K562 (cell line): ENCODE measurements around the gene REEP6. TPM values are rescaled to one million over a fixed set of nuclear protein-coding genes. Genes with fewer than 3 reads are reported as not detected.

Source experiments
- CAMTA2 ChIP-seq: fragments of 250-450 bp; sonication (Bioruptor Pico); conservative IDR thresholded peaks from 2 replicates; pipeline ENCODE4 v1.5.1; 2022
- CCNT2 ChIP-seq: IDR thresholded peaks from 2 replicates; pipeline ENCODE4 v1.6.1; 2011; ENCODE audit warnings: borderline replicate concordance, low read depth, mild to moderate bottlenecking, moderate library complexity, mixed read lengths, low read length; ENCODE audit not compliant: insufficient read length; ENCODE audit errors: extremely low read depth
- CTCF ChIP-seq, 3 experiments: IDR thresholded peaks in 2 of 3; conservative IDR thresholded peaks in 1 of 3; 2 replicates each; pipeline ENCODE4 v1.5.1; 2011 to 2012; ENCODE audit warnings: low read length in 3 of 3, mild to moderate bottlenecking in 3 of 3, control low read depth in 2 of 3, improper control_type of control experiment in 1 of 3, inconsistent platforms in 1 of 3, low read depth in 1 of 3, mixed read lengths in 1 of 3, moderate library complexity in 1 of 3; ENCODE audit not compliant: insufficient read depth in 2 of 3
- ELF2 ChIP-seq: fragments of 250-450 bp; sonication (Bioruptor Pico); IDR thresholded peaks from 2 replicates; pipeline ENCODE4 v1.5.0; 2021; ENCODE audit warnings: mild to moderate bottlenecking
- FUS ChIP-seq: fragments of 200-400 bp; formaldehyde crosslinking; optimal IDR thresholded peaks from 2 replicates; pipeline ENCODE3; 2017; ENCODE audit warnings: low read depth, low read length
- HMGN3 ChIP-seq: IDR thresholded peaks from 2 replicates; pipeline ENCODE4 v1.6.1; 2011; ENCODE audit warnings: borderline replicate concordance, low read depth, mild to moderate bottlenecking, mixed read lengths, low read length; ENCODE audit not compliant: insufficient read length; ENCODE audit errors: extremely low read depth
- HNRNPK ChIP-seq: fragments of 200-400 bp; formaldehyde crosslinking; IDR thresholded peaks from one replicate; pipeline ENCODE4 v1.6.1; 2018; ENCODE audit warnings: mild to moderate bottlenecking, low read depth, low read length; ENCODE audit not compliant: poor library complexity, severe bottlenecking
- KLF13 ChIP-seq: fragments of 450-650 bp; IDR thresholded peaks from 2 replicates; pipeline ENCODE4 v1.6.1; 2016; ENCODE audit warnings: missing genetic modification characterization, low read depth, mild to moderate bottlenecking, missing compliant biosample characterization, moderate library complexity, borderline replicate concordance
- MTA3 ChIP-seq: fragments of 450-650 bp; formaldehyde crosslinking; IDR thresholded peaks from 2 replicates; pipeline ENCODE4 v1.6.1; 2017; ENCODE audit warnings: mild to moderate bottlenecking, borderline replicate concordance
- NUFIP1 ChIP-seq: fragments of 450-650 bp; IDR thresholded peaks from 2 replicates; pipeline ENCODE4 v1.6.1; 2018; ENCODE audit not compliant: partially characterized antibody
- RAD21 ChIP-seq, 2 experiments: fragments of 250-450 bp in 1 of 2; fragments of 450-650 bp in 1 of 2; sonication (Bioruptor Pico) in 1 of 2; formaldehyde crosslinking in 1 of 2; IDR thresholded peaks in 1 of 2; conservative IDR thresholded peaks in 1 of 2; 2 replicates each; pipeline versions ENCODE4 v1.4.0 to v1.8.0; 2020 to 2022; ENCODE audit warnings: mild to moderate bottlenecking in 2 of 2, moderate library complexity in 1 of 2
- SAFB ChIP-seq: fragments of 200-400 bp; formaldehyde crosslinking; IDR thresholded peaks from 2 replicates; pipeline ENCODE4 v1.6.1; 2017; ENCODE audit warnings: low read depth, low read length, borderline replicate concordance
- SMARCB1 ChIP-seq: IDR thresholded peaks from 2 replicates; pipeline ENCODE4 v1.6.1; 2011; ENCODE audit warnings: improper control_type of control experiment, low read depth; ENCODE audit not compliant: insufficient read length
- TAF1 ChIP-seq: IDR thresholded peaks from 2 replicates; pipeline ENCODE4 v1.6.1; 2011; ENCODE audit warnings: mild to moderate bottlenecking, low read length, moderate library complexity; ENCODE audit not compliant: insufficient read depth, control insufficient read depth, severe bottlenecking; ENCODE audit errors: extremely low read depth
- TAF9B ChIP-seq: fragments of 450-650 bp; IDR thresholded peaks from 2 replicates; pipeline ENCODE4 v1.6.1; 2018; ENCODE audit warnings: mild to moderate bottlenecking; ENCODE audit not compliant: partially characterized antibody
- TOE1 ChIP-seq, 2 experiments: fragments of 450-650 bp in 1 of 2; sonication (generic) in 1 of 2; formaldehyde crosslinking in 1 of 2; IDR thresholded peaks; 2 replicates each; pipeline versions ENCODE4 v1.7.1 to v1.8.0; 2016 to 2022; ENCODE audit warnings: borderline replicate concordance in 2 of 2, mild to moderate bottlenecking in 2 of 2, antibody characterized with exemption in 1 of 2, inconsistent platforms in 1 of 2, low read depth in 1 of 2, missing genetic modification reagents in 1 of 2, moderate library complexity in 1 of 2
- ZBTB34 ChIP-seq: fragments of 250-450 bp; sonication (Bioruptor Pico); IDR thresholded peaks from 2 replicates; pipeline ENCODE4 v1.8.0; 2021; ENCODE audit warnings: mild to moderate bottlenecking, moderate library complexity
- ZNF263 ChIP-seq: sonication (generic); formaldehyde crosslinking; IDR thresholded peaks from 2 replicates; pipeline ENCODE4 v1.8.0; 2022; ENCODE audit warnings: mild to moderate bottlenecking, missing genetic modification reagents, borderline replicate concordance
- ZNF445 ChIP-seq: fragments of 250-450 bp; sonication (Bioruptor Pico); IDR thresholded peaks from 2 replicates; pipeline ENCODE4 v1.4.0; 2020; ENCODE audit warnings: low read depth, mild to moderate bottlenecking, moderate library complexity
- ZNF707 ChIP-seq: fragments of 250-450 bp; sonication (Bioruptor Pico); conservative IDR thresholded peaks from 2 replicates; pipeline ENCODE4 v1.8.0; 2022; ENCODE audit warnings: inconsistent platforms, mild to moderate bottlenecking, moderate library complexity
- polyA plus RNA-seq, 8 experiments: library from polyadenylated mRNA; depleted of rRNA in 4 of 8; stranded (reverse) in 5 of 8; unstranded in 3 of 8; fragments of >200 nt; fragmentation: Nextera tagmentation in 2 of 8; fragmentation: Illumina TruSeq in 1 of 8; extraction: Ambion mirVana in 2 of 8; extraction: Trizol in 1 of 8; gene quantifications; 2 replicates each; pipeline versions ENCODE4 v1.2.1 to v1.2.3, GENCODE V29; 2011 to 2014; ENCODE audit warnings: inconsistent platforms in 1 of 8, missing spikeins in 1 of 8
- total RNA-seq, 7 experiments: library from RNA; depleted of rRNA in 6 of 7; stranded (reverse); fragments of >200 nt in 6 of 7; fragmentation: Illumina TruSeq in 2 of 7; extraction: Trizol in 2 of 7; gene quantifications; 2 replicates each; pipeline versions ENCODE4 v1.2.1 to v1.2.3, GENCODE V29; 2011 to 2021; ENCODE audit warnings: low replicate concordance in 1 of 7
- TF ChIP-seq, protein P1 (sequence below): fragments of 250-450 bp; sonication (Bioruptor Pico); IDR thresholded peaks from 2 replicates; pipeline ENCODE4 v1.8.0; 2022; ENCODE audit warnings: moderate library complexity, mild to moderate bottlenecking, inconsistent platforms

The REEP6 gene
- total and polyA plus RNA-seq, 9 of the 15 experiments (the other 6 are each of a cell fraction or from before 2014, with no cell fraction given), result 1.2 to 64.2 (median 12.7) TPM

DNA sequence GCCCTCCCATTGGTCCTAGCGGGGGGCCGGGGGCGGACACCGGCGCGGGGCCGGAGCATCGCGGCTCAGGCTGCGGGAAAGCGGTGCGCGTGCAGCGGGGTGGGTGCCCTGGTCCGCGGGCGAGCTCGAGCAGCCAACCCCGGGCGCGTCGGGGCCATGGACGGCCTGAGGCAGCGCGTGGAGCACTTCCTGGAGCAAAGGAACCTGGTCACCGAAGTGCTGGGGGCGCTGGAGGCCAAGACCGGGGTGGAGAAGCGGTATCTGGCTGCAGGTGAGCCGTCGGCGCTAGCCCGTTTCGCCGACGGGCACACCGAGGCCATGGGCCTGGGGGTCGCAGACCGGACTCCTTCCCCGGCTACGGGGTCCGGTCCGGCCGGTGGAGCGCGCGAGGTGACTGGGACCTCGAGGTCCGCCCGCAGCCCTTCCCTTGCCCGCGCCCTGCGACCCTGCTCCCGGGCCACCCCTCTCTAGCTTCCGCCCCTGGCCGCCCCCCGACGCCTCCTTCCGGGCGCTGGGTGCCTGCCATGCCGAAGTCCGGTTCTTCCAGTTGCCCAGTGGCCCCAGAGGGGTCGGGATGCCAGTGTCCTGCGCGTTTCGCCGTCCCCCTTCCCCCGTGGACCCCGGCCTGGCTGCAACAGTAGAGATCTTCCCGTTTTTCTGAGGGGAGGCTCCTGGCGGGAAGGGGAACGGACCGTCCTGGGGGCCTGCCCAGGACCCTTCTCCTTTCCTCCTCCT lies at the start of gene REEP6 (continued):
- 0 out of 6 replicates have a peak, but pooled peaks of 1 of the 3 experiments have one; percentile 21 for TF ChIP-seq CTCF (IDR thresholded peaks at IDR 0.05 in 2 of 3, conservative IDR thresholded peaks at IDR 0.05 in 1 of 3; ENCODE audit: insufficient read depth in 2 of 3, low read depth in 1 of 3, low read length in 3 of 3)
- TF ChIP-seq CAMTA2, result 0 out of 2 replicates have a peak, but pooled peaks have one; percentile 70
- peak; percentile 72; the same call in 1 of the 2 replicates for TF ChIP-seq ZNF263
- no peak for TF ChIP-seq ZNF445
- peak in 1 of 2 experiments; percentile 9; a peak in 1 of 4 replicates for TF ChIP-seq RAD21 (CRISPR knock-in tag; conservative IDR thresholded peaks at IDR 0.05 in 1 of 2, IDR thresholded peaks at IDR 0.05 in 1 of 2)
- peak; percentile 22; the same call in 1 of the 2 replicates for TF ChIP-seq TOE1 (IDR thresholded peaks at IDR 0.05; ENCODE audit: borderline replicate concordance)
- peak; percentile 73; the same call in 1 of the 2 replicates for TF ChIP-seq TOE1 (CRISPR knock-in tag; IDR thresholded peaks at IDR 0.05; ENCODE audit: borderline replicate concordance, low read depth)
- no peak for TF ChIP-seq ZNF707 (CRISPR knock-in tag)
- TF ChIP-seq FUS, result peak; percentile 81
- no peak for TF ChIP-seq NUFIP1
- TF ChIP-seq SMARCB1, result no peak
- TF ChIP-seq HNRNPK, result peak; percentile 38
- TF ChIP-seq CCNT2, result peak; percentile 12
- TF ChIP-seq MTA3, result peak; percentile 92
- TF ChIP-seq ELF2 (CRISPR knock-in tag), result peak; percentile 35; the same call in 1 of the 2 replicates
- TF ChIP-seq TAF9B, result no peak
- peak; percentile 86 for TF ChIP-seq TAF1
- TF ChIP-seq HMGN3, result peak; percentile 41
- TF ChIP-seq KLF13 (tag), result 0 out of 2 replicates have a peak, but pooled peaks have one; percentile 8
- TF ChIP-seq ZBTB34 (CRISPR knock-in tag), result no peak
- 0 out of 2 replicates have a peak, but pooled peaks have one; percentile 14 for TF ChIP-seq SAFB
- TF ChIP-seq, protein P1, sequence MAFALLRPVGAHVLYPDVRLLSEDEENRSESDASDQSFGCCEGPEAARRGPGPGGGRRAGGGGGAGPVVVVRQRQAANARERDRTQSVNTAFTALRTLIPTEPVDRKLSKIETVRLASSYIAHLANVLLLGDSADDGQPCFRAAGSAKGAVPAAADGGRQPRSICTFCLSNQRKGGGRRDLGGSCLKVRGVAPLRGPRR (CRISPR knock-in tag), result no peak
